NCI-H187 treated with DMSO at 0.1 percent for 48 hours (cell line): ENCODE data around the gene SNRNP70.

Source experiments
- DNase-seq: peaks from one replicate; lab custom pipeline; 2025; lab: John Stamatoyannopoulos, UW

Gene SNRNP70

GRCh38 chr19:49148784-49149651 is 63.8 kb downstream of the SNRNP70 start:
- peak; percentile 95 for DNase-seq

- DNase-seq: no peak
These were observed 64.4 kb downstream of the SNRNP70 start for GRCh38 chr19:49149652-49150105.

- peak; percentile 66 for DNase-seq
These were observed 65.1 kb downstream of the SNRNP70 start for GRCh38 chr19:49150106-49150943.

- no peak for DNase-seq
These were observed 65.6 kb downstream of the SNRNP70 start for GRCh38 chr19:49150944-49151243.

GRCh38 chr19:49151267-49152118 is 66.2 kb downstream of the SNRNP70 start:
- peak; percentile 100 for DNase-seq

GRCh38 chr19:49152119-49152550 is 66.9 kb downstream of the SNRNP70 start:
- DNase-seq: no peak

- DNase-seq: no peak
These were observed 68.0 kb downstream of the SNRNP70 start for GRCh38 chr19:49153167-49153809.

GRCh38 chr19:49154279-49154678 is 69.0 kb downstream of the SNRNP70 start:
- no peak for DNase-seq

GRCh38 chr19:49155005-49155819 is 70.0 kb downstream of the SNRNP70 start, which contains the start of gene HRC:
Gene HRC, minus strand, starts transcription at chr19:49155396. Its CDS starts 159 bp downstream, at chr19:49155237.
- no peak for DNase-seq

- DNase-seq: no peak
These were observed 70.6 kb downstream of the SNRNP70 start for GRCh38 chr19:49155820-49156346.

GRCh38 chr19:49157445-49158224 is 72.4 kb downstream of the SNRNP70 start, which contains the start of gene TRPM4:
Gene TRPM4, plus strand, starts transcription at chr19:49157792. Its CDS starts 75 bp downstream, at chr19:49157867.
- DNase-seq: peak; percentile 75
